HCT116 (cell line): ENCODE measurements around the gene PROB1. TPM values are rescaled to one million over a fixed set of nuclear protein-coding genes. Genes with fewer than 3 reads are reported as not detected.

Experiments
- ATAC-seq: fragments of 200-7000 bp; cut with Tn5 transposase; 2 replicates; pipeline ENCODE4 v1.9.1; 2020; ENCODE audit warnings: mild to moderate bottlenecking, moderate library complexity
- BruUV-seq: library from RNA; stranded (reverse); fragments of 400-500 nt; replicated peaks from 2 replicates; lab custom pipeline; 2021; lab: Mats Ljungman, UMichigan
- CTCF ChIA-PET: fragments of 300-600 bp; sonication (Branson Sonifier 250); formaldehyde crosslinking; loops from one replicate; lab custom pipeline; 2021; ENCODE audit warnings: antibody characterized with exemption; lab: Charles Lee
- POLR2A ChIA-PET: fragments of 300-600, 350-600 bp; sonication (Branson Sonifier 250); formaldehyde crosslinking; loops from one replicate; lab custom pipeline; 2021; ENCODE audit warnings: antibody characterized with exemption; lab: Charles Lee
- RAD21 ChIA-PET, 2 experiments: fragments of 300-600 bp; sonication (Branson Sonifier 250); formaldehyde crosslinking; loops; one replicate each; lab custom pipeline; 2023; ENCODE audit warnings: low total read pairs in 2 of 2; ENCODE audit not compliant: uncharacterized antibody in 2 of 2, unreplicated experiment in 2 of 2, low non-redundant PET in 1 of 2; lab: Charles Lee
- DNase-seq: peaks from one replicate; pipeline ENCODE4 v3.0.0-alpha.2; 2010; ENCODE audit warnings: low read depth, low spot score
- H2AFZ ChIP-seq: fragments of 200-600 bp; shearing (Covaris generic), sonication (generic); 2 replicates; pipeline ENCODE4 v1.6.1; 2017; ENCODE audit warnings: low read depth, mixed run types, mixed read lengths, antibody characterized with exemption, low read length; ENCODE audit not compliant: poor library complexity, severe bottlenecking
- H3K27ac ChIP-seq: 2 replicates; pipeline ENCODE4 v1.5.1; 2012; ENCODE audit warnings: low read depth, low read length
- H3K27me3 ChIP-seq: fragments of 200-600 bp; sonication (generic); 2 replicates; pipeline ENCODE4 v1.6.1; 2016; ENCODE audit warnings: mixed run types, low read length, mixed read lengths; ENCODE audit not compliant: insufficient read depth
- H3K36me3 ChIP-seq, 2 experiments: fragments of 200-500 bp in 1 of 2; fragments of 200-600 bp in 1 of 2; sonication (Bioruptor generic) in 1 of 2; sonication (generic) in 1 of 2; 2 replicates each; pipeline versions ENCODE4 v1.5.1 to v1.6.1; 2014 to 2016; ENCODE audit warnings: low read length in 2 of 2, inconsistent platforms in 1 of 2, mixed read lengths in 1 of 2, mixed run types in 1 of 2; ENCODE audit not compliant: insufficient read depth in 2 of 2, control insufficient read depth in 1 of 2
- H3K4me1 ChIP-seq, 2 experiments: fragments of 200-600 bp in 1 of 2; sonication (generic) in 1 of 2; 2 replicates each; pipeline versions ENCODE4 v1.5.1 to v1.6.1; 2012 to 2017; ENCODE audit warnings: low read length in 2 of 2, inconsistent platforms in 1 of 2, mild to moderate bottlenecking in 1 of 2, mixed read lengths in 1 of 2, mixed run types in 1 of 2, moderate library complexity in 1 of 2; ENCODE audit not compliant: insufficient read depth in 2 of 2, control insufficient read depth in 1 of 2
- H3K4me2 ChIP-seq: fragments of 200-600 bp; sonication (generic); 2 replicates; pipeline ENCODE4 v1.6.1; 2017; ENCODE audit warnings: mixed run types, low read length, mixed read lengths
- H3K4me3 ChIP-seq, 2 experiments: fragments of 200-600 bp in 1 of 2; sonication (generic) in 1 of 2; replicated peaks in 1 of 2; 2 replicates each; pipeline ENCODE4 v1.5.1; 2011 to 2016; ENCODE audit warnings: low read length in 2 of 2, control low read depth in 1 of 2, low read depth in 1 of 2, mild to moderate bottlenecking in 1 of 2, mixed read lengths in 1 of 2, mixed run types in 1 of 2
- H3K79me2 ChIP-seq: fragments of 200-600 bp; sonication (generic); 2 replicates; pipeline ENCODE4 v1.6.1; 2017; ENCODE audit warnings: mild to moderate bottlenecking, mixed run types, low read length, moderate library complexity, mixed read lengths; ENCODE audit not compliant: insufficient read depth
- H3K9ac ChIP-seq: fragments of 200-600 bp; sonication (generic); 2 replicates; pipeline ENCODE4 v1.6.1; 2016; ENCODE audit warnings: low read length, mixed read lengths
- H3K9me2 ChIP-seq: fragments of 200-600 bp; sonication (generic), shearing (Covaris generic); 2 replicates; pipeline ENCODE4 v1.6.1; 2017; ENCODE audit warnings: mixed run types, mild to moderate bottlenecking, moderate library complexity; ENCODE audit not compliant: insufficient read depth
- H3K9me3 ChIP-seq, 2 experiments: fragments of 200-500 bp in 1 of 2; fragments of 200-600 bp in 1 of 2; sonication (Bioruptor generic) in 1 of 2; sonication (generic) in 1 of 2; 2 replicates each; pipeline ENCODE4 v1.6.1; 2014 to 2017; ENCODE audit warnings: low read length in 2 of 2, mixed read lengths in 2 of 2, inconsistent platforms in 1 of 2, low read depth in 1 of 2, mild to moderate bottlenecking in 1 of 2, mixed run types in 1 of 2, moderate library complexity in 1 of 2; ENCODE audit not compliant: control insufficient read depth in 1 of 2, insufficient read depth in 1 of 2
- H4K20me1 ChIP-seq: fragments of 200-600 bp; sonication (generic), shearing (Covaris generic); 2 replicates; pipeline ENCODE4 v1.6.1; 2017; ENCODE audit warnings: mixed run types, mild to moderate bottlenecking, moderate library complexity; ENCODE audit not compliant: insufficient read depth
- CBX3 ChIP-seq: IDR thresholded peaks from 2 replicates; pipeline ENCODE4 v1.6.1; 2012; ENCODE audit warnings: low read depth
- CEBPB ChIP-seq: IDR thresholded peaks from 2 replicates; pipeline ENCODE4 v1.6.1; 2012; ENCODE audit warnings: low read depth
- FOSL1 ChIP-seq: IDR thresholded peaks from 2 replicates; pipeline ENCODE4 v1.6.1; 2012; ENCODE audit warnings: low read depth
- POLR2A ChIP-seq: IDR thresholded peaks from 2 replicates; pipeline ENCODE4 v1.7.0; 2011; ENCODE audit warnings: borderline replicate concordance; ENCODE audit not compliant: insufficient read depth, insufficient read length; ENCODE audit errors: extremely low read depth
- POLR2AphosphoS5 ChIP-seq: IDR thresholded peaks from 2 replicates; pipeline ENCODE4 v1.6.1; 2011; ENCODE audit warnings: mild to moderate bottlenecking, low read depth, low read length, moderate library complexity
- RAD21 ChIP-seq: IDR thresholded peaks from 2 replicates; pipeline ENCODE4 v1.6.1; 2012; ENCODE audit warnings: low read depth, mild to moderate bottlenecking
- SP1 ChIP-seq: IDR thresholded peaks from 2 replicates; pipeline ENCODE4 v1.6.1; 2012; ENCODE audit warnings: low read depth
- TCF7L2 ChIP-seq: IDR thresholded peaks from 2 replicates; pipeline ENCODE4 v1.7.0; 2011; ENCODE audit warnings: borderline replicate concordance, inconsistent platforms; ENCODE audit not compliant: insufficient read depth, insufficient read length; ENCODE audit errors: extremely low read depth
- YY1 ChIP-seq: IDR thresholded peaks from 2 replicates; pipeline ENCODE4 v1.6.1; 2011; ENCODE audit warnings: low read length, low read depth, moderate library complexity, mild to moderate bottlenecking; ENCODE audit not compliant: insufficient replicate concordance; ENCODE audit errors: extremely low read depth
- intact Hi-C: fragments of 100-400 bp; cut with micrococcal nuclease; formaldehyde crosslinking; loops from 2 replicates; pipeline ENCODE4 v1.10.0; 2022
- total RNA-seq: library from RNA; stranded (reverse); gene quantifications from one replicate; pipeline ENCODE4 v1.2.1, GENCODE V29; 2021; ENCODE audit not compliant: unreplicated experiment
- TF ChIP-seq, protein P1 (sequence below): IDR thresholded peaks from 2 replicates; pipeline ENCODE4 v1.6.1; 2012
- TF ChIP-seq, protein P2 (sequence below), 3 experiments: fragments of 200-600 bp in 1 of 3; sonication (generic) in 1 of 3; IDR thresholded peaks in 2 of 3; conservative IDR thresholded peaks in 1 of 3; 2 replicates each; pipeline ENCODE4 v1.5.1; 2012 to 2017; ENCODE audit warnings: low read depth in 2 of 3, low read length in 2 of 3, antibody characterized with exemption in 1 of 3, borderline replicate concordance in 1 of 3, control low read depth in 1 of 3, mild to moderate bottlenecking in 1 of 3, mixed read lengths in 1 of 3, mixed run types in 1 of 3, moderate library complexity in 1 of 3; ENCODE audit not compliant: insufficient read depth in 1 of 3
- TF ChIP-seq, protein P3 (sequence below): IDR thresholded peaks from 2 replicates; pipeline ENCODE4 v1.6.1; 2011; ENCODE audit warnings: mild to moderate bottlenecking, low read length, moderate library complexity; ENCODE audit not compliant: insufficient replicate concordance; ENCODE audit errors: extremely low read depth

The PROB1 gene
- total RNA-seq, 1 experiment from 2014 or later: 1.7 TPM

DNA sequence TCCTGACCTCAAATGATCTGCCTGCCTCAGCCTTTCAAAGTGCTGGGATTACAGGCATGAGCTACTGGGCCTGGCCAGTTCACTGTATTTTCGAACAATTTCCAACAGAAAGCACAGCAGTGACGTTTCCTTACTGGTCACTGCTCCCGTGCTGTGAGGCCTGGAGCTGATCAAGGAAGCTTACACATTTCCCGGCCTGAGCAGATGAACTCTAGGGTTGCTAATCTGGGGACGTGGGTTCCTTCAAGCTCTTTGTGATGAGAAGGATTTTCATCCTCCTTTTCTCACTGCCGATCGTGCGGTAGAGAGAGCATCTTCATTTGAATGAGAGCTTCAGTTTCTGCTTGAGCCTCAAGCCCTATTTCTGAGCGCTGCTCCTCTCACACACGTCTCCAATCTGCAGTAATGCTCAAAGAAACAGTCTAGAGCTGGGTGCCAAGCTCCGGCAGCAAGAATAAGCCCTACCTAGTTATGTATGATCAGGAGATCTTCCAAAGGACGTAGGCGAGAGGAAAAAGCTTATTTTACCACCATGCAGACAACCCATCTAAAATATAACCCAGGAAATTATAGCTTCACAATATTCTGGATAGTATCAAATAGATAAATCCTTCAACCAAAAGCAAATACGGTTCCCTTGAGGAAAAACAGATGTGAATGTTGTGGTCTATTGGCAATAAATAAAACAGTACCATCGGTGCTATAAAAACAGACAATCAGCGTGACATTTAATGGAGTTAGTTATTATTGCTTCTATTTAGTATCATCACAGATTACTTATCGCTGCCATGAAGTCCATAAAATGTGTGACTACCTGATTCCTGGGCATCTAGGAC lies 16.3 kb upstream of the PROB1 start:
- Histone ChIP-seq H3K4me3 (no peak overlapping the region), H2AFZ (no peak overlapping the region), H3K79me2 (no peaks in the 10 kb centered on the region), H3K9me3 (no peaks in the 10 kb centered on the region), H3K4me1 (no peaks in the 10 kb centered on the region), H3K36me3 (no peaks in the 10 kb centered on the region), H4K20me1 (no peaks in the 10 kb centered on the region)
- RAD21 ChIA-PET: no interaction called here
- no TSS peak for BruUV-seq
- DNase-seq (no peak), ATAC-seq (no peak)
- intact Hi-C loops: no loop called here
- TF ChIP-seq YY1 (no peak), TCF7L2 (no peak), FOSL1 (no peak), POLR2A (no peak), RAD21 (no peak), CEBPB (no peak), CBX3 (no peak), POLR2AphosphoS5 (no peak), SP1 (no peak)
- TF ChIP-seq, protein P1, sequence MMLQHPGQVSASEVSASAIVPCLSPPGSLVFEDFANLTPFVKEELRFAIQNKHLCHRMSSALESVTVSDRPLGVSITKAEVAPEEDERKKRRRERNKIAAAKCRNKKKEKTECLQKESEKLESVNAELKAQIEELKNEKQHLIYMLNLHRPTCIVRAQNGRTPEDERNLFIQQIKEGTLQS: no peak
- TF ChIP-seq, protein P2, sequence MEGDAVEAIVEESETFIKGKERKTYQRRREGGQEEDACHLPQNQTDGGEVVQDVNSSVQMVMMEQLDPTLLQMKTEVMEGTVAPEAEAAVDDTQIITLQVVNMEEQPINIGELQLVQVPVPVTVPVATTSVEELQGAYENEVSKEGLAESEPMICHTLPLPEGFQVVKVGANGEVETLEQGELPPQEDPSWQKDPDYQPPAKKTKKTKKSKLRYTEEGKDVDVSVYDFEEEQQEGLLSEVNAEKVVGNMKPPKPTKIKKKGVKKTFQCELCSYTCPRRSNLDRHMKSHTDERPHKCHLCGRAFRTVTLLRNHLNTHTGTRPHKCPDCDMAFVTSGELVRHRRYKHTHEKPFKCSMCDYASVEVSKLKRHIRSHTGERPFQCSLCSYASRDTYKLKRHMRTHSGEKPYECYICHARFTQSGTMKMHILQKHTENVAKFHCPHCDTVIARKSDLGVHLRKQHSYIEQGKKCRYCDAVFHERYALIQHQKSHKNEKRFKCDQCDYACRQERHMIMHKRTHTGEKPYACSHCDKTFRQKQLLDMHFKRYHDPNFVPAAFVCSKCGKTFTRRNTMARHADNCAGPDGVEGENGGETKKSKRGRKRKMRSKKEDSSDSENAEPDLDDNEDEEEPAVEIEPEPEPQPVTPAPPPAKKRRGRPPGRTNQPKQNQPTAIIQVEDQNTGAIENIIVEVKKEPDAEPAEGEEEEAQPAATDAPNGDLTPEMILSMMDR (IDR thresholded peaks at IDR 0.05 in 2 of 3, conservative IDR thresholded peaks at IDR 0.05 in 1 of 3; ENCODE audit: borderline replicate concordance in 1 of 3, insufficient read depth in 1 of 3, low read depth in 2 of 3, low read length in 2 of 3): no peak
- TF ChIP-seq, protein P3, sequence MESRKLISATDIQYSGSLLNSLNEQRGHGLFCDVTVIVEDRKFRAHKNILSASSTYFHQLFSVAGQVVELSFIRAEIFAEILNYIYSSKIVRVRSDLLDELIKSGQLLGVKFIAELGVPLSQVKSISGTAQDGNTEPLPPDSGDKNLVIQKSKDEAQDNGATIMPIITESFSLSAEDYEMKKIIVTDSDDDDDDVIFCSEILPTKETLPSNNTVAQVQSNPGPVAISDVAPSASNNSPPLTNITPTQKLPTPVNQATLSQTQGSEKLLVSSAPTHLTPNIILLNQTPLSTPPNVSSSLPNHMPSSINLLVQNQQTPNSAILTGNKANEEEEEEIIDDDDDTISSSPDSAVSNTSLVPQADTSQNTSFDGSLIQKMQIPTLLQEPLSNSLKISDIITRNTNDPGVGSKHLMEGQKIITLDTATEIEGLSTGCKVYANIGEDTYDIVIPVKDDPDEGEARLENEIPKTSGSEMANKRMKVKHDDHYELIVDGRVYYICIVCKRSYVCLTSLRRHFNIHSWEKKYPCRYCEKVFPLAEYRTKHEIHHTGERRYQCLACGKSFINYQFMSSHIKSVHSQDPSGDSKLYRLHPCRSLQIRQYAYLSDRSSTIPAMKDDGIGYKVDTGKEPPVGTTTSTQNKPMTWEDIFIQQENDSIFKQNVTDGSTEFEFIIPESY: no peak
- TF ChIP-seq, all 23 proteins: peak for 0
- POLR2A ChIA-PET: no interaction called here
- Histone ChIP-seq H3K27me3 (no peaks in the 10 kb centered on the region), H3K9me2 (no peaks in the 10 kb centered on the region), H3K9ac (no peak overlapping the region), H3K27ac (no peak overlapping the region), H3K4me2 (no peak overlapping the region)
- CTCF ChIA-PET: interaction anchor here (2.5 kb wide), 1 partner anchor 11 kb away, joined by 7 read pairs; no protein-coding TSS in a partner anchor
